K562 treated with DMSO at 1 percent for 24 hours (cell line): ENCODE results near the gene GMFB. TPM values are rescaled to one million over a fixed set of nuclear protein-coding genes. Genes with fewer than 3 reads are reported as not detected.

Source experiments
- total RNA-seq: library from RNA; unstranded; fragments of 300-600 nt; gene quantifications from 2 replicates; pipeline ENCODE4 v1.2.3, GENCODE V29; 2022; ENCODE audit warnings: low read depth; ENCODE audit not compliant: insufficient read depth

Gene GMFB
- total RNA-seq, result 10.4 and 11.7 TPM in 2 replicates

GRCh38 chr14:54488646-54489317 is at the start of gene GMFB:
TSS of gene GMFB (minus strand) at chr14:54488980. CDS start at chr14:54488927, 53 bp downstream.

DNA sequence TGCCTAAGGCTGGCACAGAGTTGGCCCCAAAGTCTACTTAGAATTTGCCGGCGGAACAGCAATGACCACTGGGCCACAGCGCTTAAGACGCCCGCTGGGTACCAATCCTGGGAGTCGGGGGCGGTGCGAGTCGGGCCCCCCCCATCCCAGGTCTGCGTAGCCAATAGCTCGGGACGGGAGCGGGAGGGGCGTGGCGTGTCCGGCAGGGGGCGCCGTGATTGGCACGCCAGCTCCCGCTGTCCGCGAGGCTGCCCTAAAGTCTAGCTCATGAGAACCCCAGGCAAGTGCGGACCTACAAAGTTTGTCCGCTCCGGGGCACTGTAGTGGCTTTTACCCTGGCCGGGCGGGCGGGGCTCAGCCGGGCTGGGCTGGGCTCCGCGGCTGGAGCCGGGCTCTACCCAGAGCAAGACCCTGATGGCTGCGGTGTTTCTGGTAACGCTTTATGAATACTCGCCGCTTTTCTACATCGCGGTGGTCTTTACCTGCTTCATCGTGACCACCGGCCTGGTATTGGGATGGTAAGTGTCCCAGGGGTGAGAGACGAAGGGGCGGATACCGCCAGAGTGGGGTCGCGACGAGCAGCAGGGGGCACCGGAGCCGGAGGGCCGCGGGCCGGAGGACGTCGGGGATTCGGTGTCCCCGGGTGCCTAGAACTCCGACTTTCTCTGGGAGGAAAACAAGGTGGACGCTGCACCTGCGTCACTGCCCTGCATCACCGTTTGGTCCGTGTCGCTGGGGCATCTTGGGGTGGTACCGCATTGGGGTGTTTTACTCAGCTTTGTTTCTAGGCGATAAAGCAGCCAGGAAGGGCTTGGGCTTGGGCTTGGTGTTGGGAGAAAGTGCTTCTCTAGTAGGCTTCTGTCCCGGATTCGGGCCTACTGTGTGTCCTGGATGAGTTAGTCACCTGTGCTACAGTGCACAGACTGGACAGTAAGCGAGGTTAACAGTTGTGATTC is 21.0 kb upstream of the GMFB start, which contains the start of gene CGRRF1:
Gene CGRRF1 (plus strand): TSS at position 361 of the 956 bp plus-strand sequence. CDS start 54 bp downstream, at position 415.

GRCh38 chr14:54440873-54441868 is 47.6 kb downstream of the GMFB start, which contains the start of gene CNIH1:
TSS of gene CNIH1 (minus strand) at chr14:54441374. CDS start at chr14:54441327, 47 bp downstream.

Other genes starting within 250 kb of the GMFB start
- 40.9 and 50.0 TPM in 2 replicates for gene CDKN3, start 92.0 kb downstream of the GMFB start, total RNA-seq
- 39.4 and 57.9 TPM in 2 replicates for gene CNIH1, start 47.6 kb downstream of the GMFB start, total RNA-seq
- 2.6 and 11.7 TPM in 2 replicates for gene CGRRF1, start 20.9 kb upstream of the GMFB start, total RNA-seq
- gene SAMD4A, start 78.1 kb upstream of the GMFB start, total RNA-seq, result 1.6 TPM in 2 replicates